Endothelial cell of umbilical vein (primary cell): ENCODE results near the gene WDR49. TPM values are rescaled to one million over a fixed set of nuclear protein-coding genes. Genes with fewer than 3 reads are reported as not detected.

Experiments
- BruUV-seq: library from RNA; stranded (reverse); fragments of 400-500 nt; replicated peaks from 2 replicates; lab custom pipeline; 2021; lab: Mats Ljungman, UMichigan
- CTCF ChIA-PET: fragments of 300-600, 350-600 bp; sonication (Branson Sonifier 250); formaldehyde crosslinking; loops from one replicate; lab custom pipeline; 2021; ENCODE audit warnings: antibody characterized with exemption, inconsistent platforms; lab: Charles Lee
- POLR2A ChIA-PET: fragments of 300-600, 350-600 bp; sonication (Branson Sonifier 250); formaldehyde crosslinking; loops from one replicate; lab custom pipeline; 2021; ENCODE audit warnings: antibody characterized with exemption, inconsistent platforms; lab: Charles Lee
- DNase-seq: peaks from one replicate; pipeline ENCODE4 v3.0.0-alpha.2; 2011; ENCODE audit warnings: low read depth, low spot score
- FAIRE-seq: peaks from 2 replicates; lab custom pipeline; 2011; peaks lifted over from hg19 to GRCh38; lab: Jason Lieb, UNC
- H2AFZ ChIP-seq: 2 replicates; pipeline ENCODE4 v1.6.0; 2012; ENCODE audit warnings: low read depth, low read length, control low read depth, inconsistent platforms
- H3K27ac ChIP-seq: 2 replicates; pipeline ENCODE4 v1.5.1; 2011; ENCODE audit warnings: low read depth, mild to moderate bottlenecking, control low read depth, low read length, moderate library complexity; ENCODE audit not compliant: insufficient read depth
- H3K27me3 ChIP-seq, 2 experiments: 2 replicates each; pipeline versions ENCODE4 v1.6.0 to v1.6.1; 2011; ENCODE audit warnings: low read length in 2 of 2, mixed read lengths in 1 of 2; ENCODE audit not compliant: control insufficient read depth in 2 of 2, insufficient read depth in 2 of 2
- H3K36me3 ChIP-seq, 2 experiments: 2 replicates in 1 of 2; 3 replicates in 1 of 2; pipeline ENCODE4 v1.5.1; 2011; ENCODE audit warnings: low read length in 2 of 2, mild to moderate bottlenecking in 1 of 2, moderate library complexity in 1 of 2; ENCODE audit not compliant: control insufficient read depth in 2 of 2, insufficient read depth in 2 of 2; ENCODE audit errors: extremely low read depth in 1 of 2
- H3K4me1 ChIP-seq: 3 replicates; pipeline ENCODE4 v1.5.1; 2011; ENCODE audit warnings: mild to moderate bottlenecking, low read length; ENCODE audit not compliant: control insufficient read depth, insufficient read depth; ENCODE audit errors: extremely low read depth
- H3K4me2 ChIP-seq: 2 replicates; pipeline ENCODE4 v1.6.1; 2011; ENCODE audit warnings: low read length, control low read depth, mixed read lengths; ENCODE audit not compliant: insufficient read depth
- H3K4me3 ChIP-seq, 3 experiments: fragments of 200-600 bp in 1 of 3; sonication (generic), shearing (Covaris generic) in 1 of 3; replicated peaks in 1 of 3; 2 replicates each; pipeline ENCODE4 v1.5.1; 2011 to 2016; ENCODE audit warnings: control low read depth in 3 of 3, low read length in 3 of 3, mild to moderate bottlenecking in 2 of 3, inconsistent platforms in 1 of 3, low read depth in 1 of 3, moderate library complexity in 1 of 3; ENCODE audit not compliant: insufficient read depth in 1 of 3
- H3K79me2 ChIP-seq: 2 replicates; pipeline ENCODE4 v1.6.0; 2012; ENCODE audit warnings: low read length, inconsistent platforms; ENCODE audit not compliant: control insufficient read depth, insufficient read depth
- H3K9ac ChIP-seq: replicated peaks from 2 replicates; pipeline ENCODE3; 2011; ENCODE audit warnings: low read length, control low read depth; ENCODE audit not compliant: insufficient read depth; ENCODE audit errors: extremely low read depth
- H3K9me1 ChIP-seq: replicated peaks from 3 replicates; pipeline ENCODE4 v1.6.0; 2011; ENCODE audit warnings: mild to moderate bottlenecking, low read length; ENCODE audit not compliant: control insufficient read depth, insufficient read depth; ENCODE audit errors: extremely low read depth
- H3K9me3 ChIP-seq: replicated peaks from 2 replicates; pipeline ENCODE4 v1.5.1; 2012; ENCODE audit warnings: low read length, inconsistent platforms; ENCODE audit not compliant: control insufficient read depth, insufficient read depth
- H4K20me1 ChIP-seq: replicated peaks from 2 replicates; pipeline ENCODE3; 2011; ENCODE audit warnings: mild to moderate bottlenecking, low read length; ENCODE audit not compliant: control insufficient read depth, insufficient read depth; ENCODE audit errors: extremely low read depth
- EZH2 ChIP-seq: IDR thresholded peaks from 2 replicates; pipeline ENCODE4 v1.6.1; 2012; ENCODE audit warnings: borderline replicate concordance, low read depth, mild to moderate bottlenecking, moderate library complexity, low read length, inconsistent platforms; ENCODE audit not compliant: severe bottlenecking
- FOS ChIP-seq: IDR thresholded peaks from 2 replicates; pipeline ENCODE4 v1.6.1; 2011; ENCODE audit warnings: mild to moderate bottlenecking, low read length, moderate library complexity, borderline replicate concordance; ENCODE audit not compliant: insufficient read depth
- GATA2 ChIP-seq: IDR thresholded peaks from 2 replicates; pipeline ENCODE4 v1.7.0; 2011; ENCODE audit warnings: low read depth, mild to moderate bottlenecking, moderate library complexity, mixed read lengths, low read length; ENCODE audit not compliant: insufficient read length, insufficient read depth
- JUN ChIP-seq: IDR thresholded peaks from 2 replicates; pipeline ENCODE4 v1.6.1; 2011; ENCODE audit warnings: borderline replicate concordance, low read depth; ENCODE audit not compliant: insufficient read length, insufficient read depth
- MYC ChIP-seq: IDR thresholded peaks from one replicate; pipeline ENCODE4 v1.6.1; 2011; ENCODE audit warnings: mild to moderate bottlenecking, low read depth, low read length
- POLR2A ChIP-seq: IDR thresholded peaks from 2 replicates; pipeline ENCODE4 v1.6.1; 2012; ENCODE audit warnings: low read depth, mild to moderate bottlenecking, control low read depth, low read length
- POLR2AphosphoS5 ChIP-seq: IDR thresholded peaks from 2 replicates; pipeline ENCODE4 v1.6.1; 2012; ENCODE audit warnings: low read depth, mild to moderate bottlenecking, control low read depth, low read length, moderate library complexity; ENCODE audit not compliant: insufficient read depth
- dilution Hi-C: fragments of 300-500 bp; cut with MboI; formaldehyde crosslinking; loops from one replicate; pipeline ENCODE4 v1.15.0; 2019; ENCODE audit warnings: low sequenced_read_pairs; ENCODE audit not compliant: extremely low pct_ligation_motif_present
- intact Hi-C: fragments of 100-400 bp; cut with micrococcal nuclease; formaldehyde crosslinking; loops from one replicate; pipeline ENCODE4 v1.10.0; 2022
- polyA plus RNA-seq, 4 experiments: library from polyadenylated mRNA; depleted of rRNA in 3 of 4; stranded (reverse) in 3 of 4; unstranded in 1 of 4; fragments of >200 nt; gene quantifications; 2 replicates each; pipeline versions ENCODE4 v1.2.1 to v1.2.3, GENCODE V29; 2011 to 2012; ENCODE audit warnings: missing spikeins in 1 of 4
- total RNA-seq: library from RNA; stranded (reverse); gene quantifications from 2 replicates; pipeline ENCODE4 v1.2.3, GENCODE V29; 2021
- TF ChIP-seq, protein P1 (sequence below): IDR thresholded peaks from 2 replicates; pipeline ENCODE4 v1.6.1; 2011; ENCODE audit not compliant: insufficient read depth, insufficient read length
- TF ChIP-seq, protein P2 (sequence below), 2 donors: IDR thresholded peaks; 1 replicate in 1 of 2; 2 replicates in 1 of 2; pipeline ENCODE4 v1.5.1; 2011; ENCODE audit warnings: low read length in 2 of 2, mild to moderate bottlenecking in 2 of 2, moderate library complexity in 2 of 2, control low read depth in 1 of 2, inconsistent platforms in 1 of 2, low read depth in 1 of 2; ENCODE audit not compliant: insufficient read depth in 1 of 2; ENCODE audit errors: extremely low read depth in 1 of 2

WDR49 gene
- total and polyA plus RNA-seq, 2 donors (not counting 3 experiments of a cell fraction or from before 2014, with no cell fraction given) = not detected

- no peaks in the 10 kb centered on the region for H3K9me1 ChIP-seq
- ChIA-PET POLR2A (no interaction called here), CTCF (no interaction called here)
- dilution Hi-C loops = no loop called here
- H3K79me2 ChIP-seq = no peaks in the 10 kb centered on the region
- FAIRE-seq = no peak
- no peak overlapping the region for H3K9ac ChIP-seq
- no peak for TF ChIP-seq GATA2
- TF ChIP-seq FOS = no peak
- TF ChIP-seq JUN = no peak
- H4K20me1 ChIP-seq = no peaks in the 10 kb centered on the region
- no peaks in the 10 kb centered on the region for H3K9me3 ChIP-seq
- H3K27ac ChIP-seq = no peak overlapping the region
- no peak for DNase-seq
- no TSS peak for BruUV-seq
- intact Hi-C loops = no loop called here
- H3K4me3 ChIP-seq = no peak overlapping the region
- H3K4me1 ChIP-seq = no peaks in the 10 kb centered on the region
- no peaks in the 10 kb centered on the region for H3K36me3 ChIP-seq
- no peak overlapping the region for H3K4me2 ChIP-seq
- H3K27me3 ChIP-seq = no peaks in the 10 kb centered on the region
- no peak overlapping the region for H2AFZ ChIP-seq
Observed at GRCh38 chr3:167538081-167538480, 115.7 kb downstream of the WDR49 start.

DNA sequence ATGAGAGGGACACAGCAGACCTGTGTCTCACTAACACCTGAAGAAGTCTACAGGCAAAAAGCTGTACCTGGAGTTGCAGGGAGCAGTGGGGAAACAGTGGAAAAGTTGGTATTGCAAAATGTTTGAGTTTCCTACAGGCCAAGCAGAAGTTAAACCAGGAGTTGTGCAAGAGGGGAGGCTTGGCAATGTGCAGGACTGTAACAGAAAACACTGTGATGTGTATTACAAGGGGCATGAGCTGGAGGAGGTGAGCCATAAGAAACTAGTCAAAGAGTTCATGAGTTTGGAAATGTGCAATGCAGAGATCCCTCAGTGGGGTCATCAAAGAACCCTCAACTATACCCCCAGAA, 132.8 kb downstream of the WDR49 start:
- Histone ChIP-seq H3K9me3 (no peaks in the 10 kb centered on the region), H2AFZ (no peak overlapping the region), H3K27ac (no peak overlapping the region), H3K9me1 (no peaks in the 10 kb centered on the region), H3K9ac (no peak overlapping the region), H3K27me3 (no peaks in the 10 kb centered on the region), H3K36me3 (no peaks in the 10 kb centered on the region), H3K79me2 (no peaks in the 10 kb centered on the region), H3K4me1 (no peaks in the 10 kb centered on the region), H3K4me3 (no peak overlapping the region), H4K20me1 (no peaks in the 10 kb centered on the region), H3K4me2 (no peak overlapping the region)
- DNase-seq = no peak
- ChIA-PET POLR2A (no interaction called here), CTCF (no interaction called here)
- intact Hi-C loops (no loop called here), dilution Hi-C loops (no loop called here)
- BruUV-seq = no TSS peak
- TF ChIP-seq POLR2AphosphoS5 = no peak
- TF ChIP-seq, protein P1, sequence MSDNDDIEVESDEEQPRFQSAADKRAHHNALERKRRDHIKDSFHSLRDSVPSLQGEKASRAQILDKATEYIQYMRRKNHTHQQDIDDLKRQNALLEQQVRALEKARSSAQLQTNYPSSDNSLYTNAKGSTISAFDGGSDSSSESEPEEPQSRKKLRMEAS = no peak
- no peak for TF ChIP-seq MYC
- no peak for TF ChIP-seq GATA2
- no peak for TF ChIP-seq FOS
- TF ChIP-seq, protein P2, sequence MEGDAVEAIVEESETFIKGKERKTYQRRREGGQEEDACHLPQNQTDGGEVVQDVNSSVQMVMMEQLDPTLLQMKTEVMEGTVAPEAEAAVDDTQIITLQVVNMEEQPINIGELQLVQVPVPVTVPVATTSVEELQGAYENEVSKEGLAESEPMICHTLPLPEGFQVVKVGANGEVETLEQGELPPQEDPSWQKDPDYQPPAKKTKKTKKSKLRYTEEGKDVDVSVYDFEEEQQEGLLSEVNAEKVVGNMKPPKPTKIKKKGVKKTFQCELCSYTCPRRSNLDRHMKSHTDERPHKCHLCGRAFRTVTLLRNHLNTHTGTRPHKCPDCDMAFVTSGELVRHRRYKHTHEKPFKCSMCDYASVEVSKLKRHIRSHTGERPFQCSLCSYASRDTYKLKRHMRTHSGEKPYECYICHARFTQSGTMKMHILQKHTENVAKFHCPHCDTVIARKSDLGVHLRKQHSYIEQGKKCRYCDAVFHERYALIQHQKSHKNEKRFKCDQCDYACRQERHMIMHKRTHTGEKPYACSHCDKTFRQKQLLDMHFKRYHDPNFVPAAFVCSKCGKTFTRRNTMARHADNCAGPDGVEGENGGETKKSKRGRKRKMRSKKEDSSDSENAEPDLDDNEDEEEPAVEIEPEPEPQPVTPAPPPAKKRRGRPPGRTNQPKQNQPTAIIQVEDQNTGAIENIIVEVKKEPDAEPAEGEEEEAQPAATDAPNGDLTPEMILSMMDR (IDR thresholded peaks at IDR 0.05; ENCODE audit: extremely low read depth in 1 of 2, insufficient read depth in 1 of 2, low read depth in 1 of 2, low read length in 2 of 2) = no peak
- no peak for TF ChIP-seq JUN
- no peak for TF ChIP-seq EZH2
- TF ChIP-seq POLR2A = no peak
- FAIRE-seq = no peak
